Neutrophil (primary cell): Measurements from ENCODE around the gene ATP6V1G2.

Experiments
- H3K27ac ChIP-seq: fragments of 200-600 bp; sonication (generic); 2 replicates; pipeline ENCODE4 v1.5.1; 2016; ENCODE audit warnings: mild to moderate bottlenecking, moderate library complexity
- H3K27me3 ChIP-seq: fragments of 200-600 bp; sonication (generic); 2 replicates; pipeline ENCODE4 v1.6.0; 2016; ENCODE audit warnings: mild to moderate bottlenecking
- H3K36me3 ChIP-seq: fragments of 200-600 bp; sonication (generic); 2 replicates; pipeline ENCODE4 v1.5.1; 2017
- H3K4me1 ChIP-seq, 2 experiments: fragments of 200-600 bp in 1 of 2; sonication (generic) in 1 of 2; 1 replicate in 1 of 2; 2 replicates in 1 of 2; pipeline versions ENCODE4 v1.5.1 to v1.6.1; 2013 to 2016; ENCODE audit warnings: low read depth in 1 of 2, low read length in 1 of 2, mild to moderate bottlenecking in 1 of 2, moderate library complexity in 1 of 2; ENCODE audit not compliant: control insufficient read depth in 1 of 2, insufficient read depth in 1 of 2
- H3K4me3 ChIP-seq, 2 experiments: fragments of 200-600 bp in 1 of 2; sonication (generic) in 1 of 2; 1 replicate in 1 of 2; 2 replicates in 1 of 2; pipeline ENCODE4 v1.5.1; 2013 to 2016; ENCODE audit warnings: low read depth in 1 of 2, low read length in 1 of 2, mild to moderate bottlenecking in 1 of 2, moderate library complexity in 1 of 2
- H3K9me3 ChIP-seq: fragments of 200-600 bp; sonication (generic); 2 replicates; pipeline ENCODE4 v1.5.1; 2016
- CTCF ChIP-seq: fragments of 200-600 bp; sonication (generic); IDR thresholded peaks from 2 replicates; pipeline ENCODE4 v1.5.1; 2016; ENCODE audit warnings: antibody characterized with exemption

Gene ATP6V1G2

GRCh38 chr6:31586599-31587281, 40.3 kb upstream of the ATP6V1G2 start:
- peaks cover 78 to 80% of the 10 kb centered on the region in 2 experiments for H3K4me1 ChIP-seq
- peak overlapping the region; percentile 96 for H3K27ac ChIP-seq
- H3K36me3 ChIP-seq: peaks cover 37% of the 10 kb centered on the region
- no peaks in the 10 kb centered on the region for H3K27me3 ChIP-seq
- TF ChIP-seq CTCF: no peak
- peak overlapping the region; percentile 78 to 94 for H3K4me3 ChIP-seq
- no peaks in the 10 kb centered on the region for H3K9me3 ChIP-seq

GRCh38 chr6:31586008-31586407, 39.6 kb upstream of the ATP6V1G2 start, which contains the start of gene LST1:
TSS of gene LST1 (plus strand) at chr6:31586277. CDS start at chr6:31587300, 1,023 bp downstream.
- peaks cover 78 to 83% of the 10 kb centered on the region in 2 experiments for H3K4me1 ChIP-seq
- H3K36me3 ChIP-seq: peaks cover 30% of the 10 kb centered on the region
- peak; percentile 16 for TF ChIP-seq CTCF
- H3K27ac ChIP-seq: peak within 1 kb of the TSS; percentile 96
- no peaks in the 10 kb centered on the region for H3K27me3 ChIP-seq
- peak within 1 kb of the TSS; percentile 78 to 94 for H3K4me3 ChIP-seq
- H3K9me3 ChIP-seq: no peaks in the 10 kb centered on the region

GRCh38 chr6:31585491-31585890, 39.1 kb upstream of the ATP6V1G2 start:
- H3K27ac ChIP-seq: peak overlapping the region; percentile 96
- H3K9me3 ChIP-seq: no peaks in the 10 kb centered on the region
- H3K4me3 ChIP-seq: peak overlapping the region; percentile 78 to 94
- TF ChIP-seq CTCF: peak; percentile 59
- peaks cover 78 to 84% of the 10 kb centered on the region in 2 experiments for H3K4me1 ChIP-seq
- peaks cover 26% of the 10 kb centered on the region for H3K36me3 ChIP-seq
- H3K27me3 ChIP-seq: no peaks in the 10 kb centered on the region

GRCh38 chr6:31582230-31582643, 35.8 kb upstream of the ATP6V1G2 start, which contains the start of gene LTB:
TSS of gene LTB (minus strand) at chr6:31582424. CDS start at chr6:31582417, 7 bp downstream.
- Histone ChIP-seq H3K9me3 (no peaks in the 10 kb centered on the region), H3K27me3 (no peaks in the 10 kb centered on the region), H3K27ac (peak within 1 kb of the TSS; percentile 96), H3K4me3 (peak within 1 kb of the TSS; percentile 92 to 94), H3K4me1 (peaks cover 68 to 69% of the 10 kb centered on the region in 2 experiments), H3K36me3 (peaks cover 11% of the 10 kb centered on the region)
- no peak for TF ChIP-seq CTCF

GRCh38 chr6:31581434-31582229, 35.2 kb upstream of the ATP6V1G2 start:
- Histone ChIP-seq H3K27ac (peak overlapping the region; percentile 96), H3K9me3 (no peaks in the 10 kb centered on the region), H3K27me3 (no peaks in the 10 kb centered on the region), H3K36me3 (peaks cover 15% of the 10 kb centered on the region), H3K4me1 (peaks cover 68 to 72% of the 10 kb centered on the region in 2 experiments), H3K4me3 (peak overlapping the region; percentile 92 to 94)
- TF ChIP-seq CTCF: no peak
